ENCODE results near the gene POLR2I.

Gene POLR2I

DNA sequence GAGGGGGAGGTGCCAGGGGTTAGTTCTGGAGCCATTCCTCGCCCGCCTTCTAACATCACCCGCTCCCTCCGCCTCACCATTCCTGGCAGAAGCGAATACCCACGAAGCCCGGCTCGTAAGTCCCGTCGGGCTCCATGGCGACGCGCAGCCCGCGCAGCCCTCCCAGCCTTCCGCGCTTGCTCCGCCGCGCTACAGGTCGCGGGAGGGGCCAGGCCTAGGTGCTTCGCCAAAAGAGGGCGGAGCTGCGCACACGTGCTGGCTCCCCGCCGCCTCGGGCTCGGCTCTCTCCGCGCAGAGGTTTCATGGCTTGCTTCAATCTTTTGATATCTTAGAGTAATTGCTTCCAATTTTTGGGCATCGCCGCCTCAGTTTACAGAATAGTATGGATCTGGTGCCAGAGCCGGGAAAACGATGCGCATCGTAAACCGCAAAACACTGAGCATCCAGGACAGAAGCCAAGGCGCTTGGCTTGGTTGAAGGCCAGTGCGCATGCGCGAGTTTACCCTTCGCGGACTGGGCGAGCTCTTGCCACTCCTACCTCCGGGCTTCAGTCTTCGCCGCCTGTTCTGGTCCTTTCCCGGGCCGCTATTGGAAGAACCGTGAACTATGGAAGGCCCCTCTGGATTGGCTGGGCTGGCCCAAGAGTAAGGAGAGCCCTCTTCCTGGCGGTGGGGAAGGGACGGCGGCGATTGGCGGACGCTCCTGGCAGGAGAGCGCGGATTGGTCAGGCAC, at the start of gene POLR2I:
POLR2I (minus strand) TSS at position 155 of the 732 bp plus-strand sequence; CDS start at position 136, 19 bp downstream.
- Mint-ChIP-seq H3K9me3 (no peaks in the 10 kb centered on the region), H3K36me3 (peaks cover 14% of the 10 kb centered on the region), H3K4me1 (peaks cover 25% of the 10 kb centered on the region), H3K4me3 (peak within 1 kb of the TSS; percentile 92), H3K27me3 (no peaks in the 10 kb centered on the region), H3K27ac (peak within 1 kb of the TSS; percentile 98)
- peak; percentile 79 for ATAC-seq (ENCODE audit: low read depth)
- peak; percentile 96 to 97 for DNase-seq (ENCODE audit: low spot score in 2 of 2)

DNA sequence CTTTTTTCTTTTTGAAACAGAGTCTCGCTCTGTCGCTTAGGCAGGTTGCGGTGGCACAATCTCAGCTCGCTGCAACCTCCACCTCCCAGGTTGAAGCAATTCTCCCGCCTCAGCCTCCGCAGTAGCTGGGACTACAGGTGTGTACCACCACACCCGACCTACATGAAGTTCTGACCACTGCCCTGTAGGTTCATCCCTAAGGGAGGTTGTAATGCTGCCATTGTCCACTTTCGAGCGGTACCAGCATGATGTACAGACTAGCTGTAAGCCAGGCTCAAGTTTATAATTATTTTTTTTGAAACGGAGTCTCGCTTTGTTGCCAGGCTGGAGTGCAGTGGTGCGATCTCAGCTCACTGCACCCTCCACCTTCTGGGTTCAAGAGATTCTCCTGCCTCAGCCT, 49.1 kb upstream of the POLR2I start:
- no peaks in the 10 kb centered on the region for H3K27me3 Mint-ChIP-seq
- H3K4me1 Mint-ChIP-seq = no peaks in the 10 kb centered on the region
- H3K4me3 Mint-ChIP-seq = no peak overlapping the region
- no peak overlapping the region for H3K27ac Mint-ChIP-seq
- no peaks in the 10 kb centered on the region for H3K36me3 Mint-ChIP-seq
- no peak for ATAC-seq (ENCODE audit: low read depth)
- no peak for DNase-seq (ENCODE audit: low spot score in 2 of 2)
- no peaks in the 10 kb centered on the region for H3K9me3 Mint-ChIP-seq

DNA sequence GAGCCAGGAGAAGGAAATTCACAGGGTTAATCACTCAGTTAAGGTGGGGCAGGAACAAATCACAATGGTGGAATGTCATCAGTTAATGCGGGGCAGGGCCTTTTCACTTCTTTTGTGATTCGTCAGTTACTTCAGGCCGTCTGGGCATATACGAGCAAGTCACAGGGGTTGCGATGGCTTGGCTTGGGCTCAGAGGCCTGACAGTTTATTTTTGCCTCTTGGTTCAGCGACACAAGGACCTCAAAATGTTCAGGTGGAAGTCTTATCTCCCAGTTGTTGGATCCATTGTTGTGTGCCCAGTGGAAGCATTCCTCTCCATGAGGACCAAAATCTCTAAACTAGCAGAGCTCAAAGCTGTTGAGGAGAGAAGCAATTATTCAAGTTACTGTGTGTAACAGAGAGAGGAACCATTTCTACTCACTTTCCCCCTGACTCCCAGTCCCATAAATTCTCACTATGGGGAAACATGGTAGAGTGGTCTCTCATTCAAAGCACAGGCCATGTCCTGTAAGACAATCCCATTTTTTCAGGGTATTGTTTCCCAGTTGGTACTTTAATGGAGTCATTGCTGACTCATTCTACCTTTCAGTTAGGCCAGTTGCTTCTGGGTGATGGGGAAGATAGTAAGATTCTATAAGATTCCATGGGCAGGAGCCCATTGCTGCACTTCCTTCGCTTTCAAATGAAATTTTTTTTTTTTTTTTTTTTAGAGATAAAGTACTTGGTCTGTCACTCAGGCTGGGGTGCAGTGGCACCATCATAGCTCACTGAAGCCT, 46.3 kb upstream of the POLR2I start:
- peaks cover 4% of the 10 kb centered on the region for H3K36me3 Mint-ChIP-seq
- no peaks in the 10 kb centered on the region for H3K4me1 Mint-ChIP-seq
- no peak overlapping the region for H3K4me3 Mint-ChIP-seq
- ATAC-seq (ENCODE audit: low read depth) (no peak), DNase-seq (ENCODE audit: low spot score in 2 of 2) (no peak)
- H3K27ac Mint-ChIP-seq = no peak overlapping the region
- no peaks in the 10 kb centered on the region for H3K27me3 Mint-ChIP-seq
- H3K9me3 Mint-ChIP-seq = no peaks in the 10 kb centered on the region

DNA sequence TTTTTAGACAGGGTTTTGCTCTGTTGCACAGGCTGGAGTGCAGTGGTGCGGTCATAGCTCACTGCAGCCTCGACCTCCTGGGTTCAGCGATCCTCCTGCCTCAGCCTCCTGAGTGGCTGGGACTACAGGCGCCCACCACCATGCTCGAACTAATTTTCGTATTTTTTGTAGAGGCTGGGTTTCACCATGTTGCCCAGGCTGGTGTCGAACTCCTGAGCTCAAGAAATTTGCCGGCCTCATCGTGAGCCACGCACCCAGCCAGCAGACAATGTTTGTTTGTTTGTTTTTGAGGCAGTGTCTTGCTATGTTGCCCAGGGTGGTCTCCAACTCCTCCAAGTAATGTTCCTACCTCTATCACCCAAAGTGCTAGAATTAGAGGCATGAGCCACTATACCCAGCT, 38.5 kb upstream of the POLR2I start:
- no peak for DNase-seq (ENCODE audit: low spot score in 2 of 2)
- H3K36me3 Mint-ChIP-seq = peaks cover 26% of the 10 kb centered on the region
- H3K4me1 Mint-ChIP-seq = no peaks in the 10 kb centered on the region
- H3K27me3 Mint-ChIP-seq = no peaks in the 10 kb centered on the region
- no peaks in the 10 kb centered on the region for H3K9me3 Mint-ChIP-seq
- H3K27ac Mint-ChIP-seq = no peak overlapping the region
- no peak for ATAC-seq (ENCODE audit: low read depth)
- no peak overlapping the region for H3K4me3 Mint-ChIP-seq

DNA sequence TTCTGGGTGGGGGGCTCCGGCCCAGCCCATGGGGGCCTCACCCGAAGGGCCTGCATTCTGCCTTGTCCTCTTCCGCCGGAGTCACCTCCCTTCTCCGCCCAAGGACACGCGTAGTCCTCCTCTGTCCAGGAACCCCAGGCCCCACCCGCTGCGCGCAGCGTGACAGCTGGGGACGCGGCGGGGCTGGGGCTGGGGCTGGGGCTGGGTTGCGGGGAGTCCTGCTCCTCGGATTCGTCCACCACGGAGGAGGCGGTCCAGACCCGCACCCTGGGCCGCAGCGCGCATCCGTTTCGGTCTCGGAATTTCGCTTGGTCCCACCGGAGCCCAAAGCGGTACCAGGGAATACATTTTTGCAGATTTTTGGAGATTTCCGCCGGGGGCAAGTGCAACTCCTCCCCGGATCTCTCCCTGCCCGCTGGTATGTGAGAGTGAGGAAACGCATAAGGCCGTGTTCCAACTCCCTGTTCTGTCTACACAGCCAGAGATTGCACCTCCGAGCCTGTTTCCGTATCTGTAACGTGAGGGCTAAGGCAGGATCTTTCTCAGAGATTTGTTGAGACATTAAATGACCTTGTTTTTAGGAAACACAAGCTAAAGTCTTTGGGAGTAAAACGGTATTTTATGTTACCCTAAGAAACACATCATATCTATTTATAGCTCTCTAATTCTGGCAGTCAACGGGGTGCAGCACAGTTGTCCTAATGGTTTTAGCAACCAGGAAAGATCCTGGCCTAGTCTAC, 37.8 kb upstream of the POLR2I start, which contains the start of gene COX7A1:
COX7A1 (minus strand) TSS at position 96 of the 740 bp plus-strand sequence; CDS start at position 56, 40 bp downstream.
- DNase-seq (ENCODE audit: low spot score in 2 of 2) (no peak), ATAC-seq (ENCODE audit: low read depth) (no peak)
- Mint-ChIP-seq H3K27me3 (no peaks in the 10 kb centered on the region), H3K9me3 (no peaks in the 10 kb centered on the region), H3K4me3 (no peak within 1 kb of the TSS), H3K36me3 (peaks cover 28% of the 10 kb centered on the region), H3K27ac (no peak within 1 kb of the TSS), H3K4me1 (no peaks in the 10 kb centered on the region)

DNA sequence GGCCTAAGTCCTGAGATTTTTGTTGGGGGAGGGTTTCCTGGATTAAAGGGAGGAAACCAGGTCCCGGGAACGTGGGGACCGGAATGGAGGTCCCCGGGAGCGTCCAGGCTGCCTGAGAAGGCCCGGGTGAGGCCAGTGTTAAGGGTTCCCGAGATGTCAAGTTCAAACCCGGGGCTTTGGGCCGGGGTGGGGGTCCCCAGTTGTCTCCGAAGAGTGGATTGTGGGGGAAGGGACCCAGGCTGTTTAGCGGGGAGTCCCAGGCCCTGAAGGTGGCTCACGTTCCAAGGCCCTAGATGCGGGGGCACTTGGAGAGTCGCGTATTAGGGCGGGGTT, 37.3 kb upstream of the POLR2I start:
- Mint-ChIP-seq H3K27ac (no peak overlapping the region), H3K36me3 (peaks cover 30% of the 10 kb centered on the region), H3K27me3 (no peaks in the 10 kb centered on the region), H3K4me1 (no peaks in the 10 kb centered on the region), H3K4me3 (no peak overlapping the region), H3K9me3 (no peaks in the 10 kb centered on the region)
- no peak for ATAC-seq (ENCODE audit: low read depth)
- no peak for DNase-seq (ENCODE audit: low spot score in 2 of 2)

DNA sequence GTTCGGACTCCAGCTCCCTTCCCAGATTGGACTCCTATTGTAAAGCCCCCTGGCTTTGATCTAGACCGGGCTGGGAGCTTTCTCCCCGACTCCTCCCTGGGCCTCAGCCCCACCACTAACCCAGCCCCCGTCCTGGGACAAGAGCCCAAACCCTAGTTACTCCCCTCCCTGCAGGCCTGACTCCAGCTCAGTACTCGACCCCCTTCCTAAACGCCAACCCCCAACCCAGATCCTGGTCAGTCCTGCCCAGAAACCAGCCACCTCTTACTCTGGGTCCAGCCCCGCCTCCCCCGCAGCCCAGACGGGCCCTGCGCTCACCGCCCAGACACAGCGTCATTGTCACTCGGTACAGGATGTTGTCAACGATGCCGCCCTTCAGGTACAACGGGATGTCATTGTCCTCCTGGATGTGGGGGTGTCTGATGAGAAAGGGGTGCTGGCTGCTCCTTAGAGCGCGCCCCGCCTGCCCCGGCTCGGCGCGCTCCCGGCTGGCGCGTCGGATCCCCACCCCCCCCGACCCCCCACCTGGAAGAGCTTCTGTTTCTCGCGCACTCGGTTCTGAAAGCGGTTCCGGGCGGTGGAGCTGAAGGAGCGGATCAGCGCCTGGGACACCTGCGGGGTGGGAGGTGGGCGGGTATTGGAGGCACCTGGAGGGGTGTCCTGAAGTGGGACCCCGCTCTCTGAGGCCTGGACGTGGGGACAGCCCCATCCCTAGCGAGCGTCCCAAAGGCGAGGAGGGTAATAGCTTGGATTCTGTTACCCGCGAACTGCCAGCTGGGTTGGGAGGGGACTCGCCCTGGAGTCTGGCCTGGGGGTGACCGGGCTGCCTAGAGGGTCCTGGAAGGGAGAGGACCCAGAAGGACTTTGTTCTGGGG, 36.7 kb upstream of the POLR2I start:
- DNase-seq (ENCODE audit: low spot score in 2 of 2) = no peak
- Mint-ChIP-seq H3K27me3 (no peaks in the 10 kb centered on the region), H3K27ac (no peak overlapping the region), H3K4me1 (peaks cover 2% of the 10 kb centered on the region), H3K9me3 (no peaks in the 10 kb centered on the region), H3K36me3 (peaks cover 34% of the 10 kb centered on the region), H3K4me3 (no peak overlapping the region)
- no peak for ATAC-seq (ENCODE audit: low read depth)

DNA sequence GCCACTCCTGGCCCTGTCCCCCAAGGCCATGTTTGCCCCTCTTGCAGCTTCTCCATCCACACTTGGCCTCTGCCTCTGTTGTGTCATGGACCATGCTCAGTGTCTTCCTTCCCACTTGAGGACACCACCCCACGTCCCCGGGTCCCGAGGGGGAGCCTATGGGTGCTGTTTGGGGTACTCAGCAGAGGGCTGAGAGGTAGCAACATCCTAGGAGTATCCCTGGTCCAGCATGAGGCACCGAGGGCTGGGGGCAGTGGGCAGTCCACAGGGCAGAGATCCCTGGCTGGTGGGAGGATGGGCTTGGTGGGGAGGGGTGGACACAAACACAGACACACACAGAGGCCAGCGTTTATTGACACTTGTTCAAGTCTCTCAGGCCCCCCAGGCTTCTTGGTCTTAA, 35.9 kb upstream of the POLR2I start:
- H3K36me3 Mint-ChIP-seq = peaks cover 41% of the 10 kb centered on the region

DNA sequence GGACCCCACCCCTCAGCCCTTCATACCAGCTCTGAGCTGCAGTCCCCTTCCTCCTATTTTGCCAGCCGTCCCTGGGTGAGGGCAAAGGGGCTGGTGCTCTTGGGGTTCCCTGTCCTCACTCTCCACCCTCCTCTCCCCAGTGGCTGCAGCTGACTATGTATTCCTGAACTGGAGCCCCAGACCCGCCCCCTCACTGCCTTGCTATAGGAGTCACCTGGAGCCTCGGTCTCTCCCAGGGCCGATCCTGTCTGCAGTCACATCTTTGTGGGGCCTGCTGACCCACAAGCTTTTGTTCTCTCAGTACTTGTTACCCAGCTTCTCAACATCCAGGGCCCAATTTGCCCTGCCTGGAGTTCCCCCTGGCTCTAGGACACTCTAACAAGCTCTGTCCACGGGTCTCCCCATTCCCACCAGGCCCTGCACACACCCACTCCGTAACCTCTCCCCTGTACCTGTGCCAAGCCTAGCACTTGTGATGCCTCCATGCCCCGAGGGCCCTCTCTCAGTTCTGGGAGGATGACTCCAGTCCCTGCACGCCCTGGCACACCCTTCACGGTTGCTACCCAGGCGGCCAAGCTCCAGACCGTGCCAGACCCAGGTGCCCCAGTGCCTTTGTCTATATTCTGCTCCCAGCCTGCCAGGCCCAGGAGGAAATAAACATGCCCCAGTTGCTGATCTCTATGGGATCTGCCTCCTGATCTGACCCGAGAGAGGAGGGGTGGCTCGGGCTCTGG, 35.2 kb upstream of the POLR2I start:
- Mint-ChIP-seq H3K27ac (no peak overlapping the region), H3K27me3 (no peaks in the 10 kb centered on the region), H3K36me3 (peaks cover 44% of the 10 kb centered on the region), H3K9me3 (no peaks in the 10 kb centered on the region), H3K4me3 (no peak overlapping the region), H3K4me1 (peaks cover 4% of the 10 kb centered on the region)
- no peak for DNase-seq (ENCODE audit: low spot score in 2 of 2)
- ATAC-seq (ENCODE audit: low read depth) = no peak

More for the DNA sequence above, 35.9 kb upstream of the POLR2I start:
- peaks cover 4% of the 10 kb centered on the region for H3K4me1 Mint-ChIP-seq
- H3K27me3 Mint-ChIP-seq = no peaks in the 10 kb centered on the region
- no peaks in the 10 kb centered on the region for H3K9me3 Mint-ChIP-seq
- DNase-seq (ENCODE audit: low spot score in 2 of 2) (no peak), ATAC-seq (ENCODE audit: low read depth) (no peak)
- H3K27ac Mint-ChIP-seq = no peak overlapping the region
- no peak overlapping the region for H3K4me3 Mint-ChIP-seq

DNA sequence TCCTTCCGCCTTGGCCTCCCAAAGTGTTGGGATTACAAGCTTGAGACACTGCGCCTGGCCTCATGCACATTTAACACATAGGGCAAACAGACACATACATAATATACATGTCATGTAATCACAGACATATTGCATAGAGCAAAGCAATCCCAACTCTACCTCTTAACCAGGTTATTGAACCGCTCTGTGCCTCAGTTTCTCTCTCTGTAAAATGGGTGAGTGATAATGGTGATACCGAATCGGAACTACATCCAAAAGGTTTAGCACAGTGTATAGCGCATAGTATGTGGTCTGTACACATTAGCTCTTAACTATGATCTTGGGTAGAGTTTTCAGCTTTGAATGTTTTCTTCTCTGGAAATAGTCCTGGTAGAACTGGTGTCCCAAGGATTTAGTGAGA, 29.9 kb upstream of the POLR2I start:
- no peak overlapping the region for H3K27ac Mint-ChIP-seq
- peaks cover 50% of the 10 kb centered on the region for H3K36me3 Mint-ChIP-seq
- peaks cover 4% of the 10 kb centered on the region for H3K9me3 Mint-ChIP-seq
- H3K27me3 Mint-ChIP-seq = no peaks in the 10 kb centered on the region
- H3K4me1 Mint-ChIP-seq = peaks cover 14% of the 10 kb centered on the region
- DNase-seq (ENCODE audit: low spot score in 2 of 2) (no peak), ATAC-seq (ENCODE audit: low read depth) (no peak)
- no peak overlapping the region for H3K4me3 Mint-ChIP-seq

DNA sequence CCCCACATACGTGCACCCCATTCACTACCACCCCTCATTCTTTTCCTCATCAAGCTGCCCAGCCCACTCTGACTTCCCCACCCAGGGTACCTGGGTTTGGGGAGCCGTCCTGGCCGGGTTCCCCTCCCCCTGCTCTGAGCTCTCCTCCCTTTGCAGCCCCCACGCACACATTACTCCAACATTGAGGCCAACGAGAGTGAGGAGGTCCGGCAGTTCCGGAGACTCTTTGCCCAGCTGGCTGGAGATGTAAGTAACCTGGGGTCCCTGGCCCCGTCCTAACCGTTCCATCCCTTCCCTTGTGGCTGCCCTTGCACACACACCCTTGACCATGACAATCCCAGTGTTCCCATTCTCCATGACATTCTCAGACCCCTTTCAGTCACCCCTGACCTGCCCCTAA, 27.8 kb upstream of the POLR2I start:
- peaks cover 38% of the 10 kb centered on the region for H3K36me3 Mint-ChIP-seq
- H3K27ac Mint-ChIP-seq = peak overlapping the region; percentile 21
- ATAC-seq (ENCODE audit: low read depth) = no peak
- peaks cover 4% of the 10 kb centered on the region for H3K9me3 Mint-ChIP-seq
- H3K4me3 Mint-ChIP-seq = peak overlapping the region; percentile 43
- H3K27me3 Mint-ChIP-seq = no peaks in the 10 kb centered on the region
- DNase-seq (ENCODE audit: low spot score in 2 of 2) = no peak
- peaks cover 14% of the 10 kb centered on the region for H3K4me1 Mint-ChIP-seq

DNA sequence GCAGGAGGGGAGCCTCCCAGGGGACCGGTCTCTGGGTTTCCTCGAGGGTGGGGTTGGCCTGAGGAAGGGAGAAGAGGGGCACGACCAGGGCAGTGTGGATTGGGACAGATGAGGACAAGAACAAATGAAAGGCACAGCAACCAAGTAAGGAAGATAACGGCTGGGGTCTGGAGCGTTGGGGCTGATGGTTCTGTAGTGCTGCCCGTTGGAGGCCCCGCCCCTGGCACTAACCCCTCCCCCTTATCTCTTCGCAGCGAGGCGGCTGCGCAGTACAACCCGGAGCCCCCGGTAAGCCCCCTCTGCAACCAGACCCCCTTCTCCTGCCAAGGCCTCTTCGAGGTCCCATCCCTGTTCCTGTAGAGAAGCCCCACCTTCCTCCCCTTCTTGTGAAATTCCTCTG, 27.4 kb upstream of the POLR2I start:
- H3K4me1 Mint-ChIP-seq = peaks cover 14% of the 10 kb centered on the region
- H3K9me3 Mint-ChIP-seq = peaks cover 4% of the 10 kb centered on the region
- ATAC-seq (ENCODE audit: low read depth) = no peak
- H3K4me3 Mint-ChIP-seq = peak overlapping the region; percentile 32
- peaks cover 35% of the 10 kb centered on the region for H3K36me3 Mint-ChIP-seq
- DNase-seq (ENCODE audit: low spot score in 2 of 2) = no peak
- H3K27me3 Mint-ChIP-seq = no peaks in the 10 kb centered on the region
- peak overlapping the region; percentile 73 for H3K27ac Mint-ChIP-seq
